Loucy (cell line): ENCODE measurements around the gene TMEM86A.
"Not testable (repeated sequence)": the region's sequence is repeated elsewhere in the genome, so short reads cannot be mapped to it uniquely, and the experiment has no call there.

Experiments used
- H2AFZ ChIP-seq: fragments of 200-600 bp; sonication (generic); 2 replicates; pipeline ENCODE4 v1.6.0; 2016; ENCODE audit warnings: antibody characterized with exemption, mild to moderate bottlenecking, low read length, moderate library complexity
- H3F3A ChIP-seq: fragments of 200-600 bp; 2 replicates; pipeline ENCODE4 v1.6.0; 2016; ENCODE audit warnings: antibody characterized with exemption, low read depth, mild to moderate bottlenecking
- H3K27me3 ChIP-seq: fragments of 200-600 bp; sonication (generic); 2 replicates; pipeline ENCODE4 v1.6.1; 2014; ENCODE audit warnings: low read length, mild to moderate bottlenecking; ENCODE audit not compliant: insufficient read depth, poor library complexity, severe bottlenecking
- H3K36me3 ChIP-seq: fragments of 200-600 bp; sonication (generic); 2 replicates; pipeline ENCODE4 v1.6.1; 2016; ENCODE audit warnings: low read length; ENCODE audit not compliant: insufficient read depth
- H3K4me1 ChIP-seq: fragments of 200-600 bp; sonication (generic); 2 replicates; pipeline ENCODE4 v1.5.1; 2014; ENCODE audit warnings: low read length, mild to moderate bottlenecking; ENCODE audit not compliant: insufficient read depth, poor library complexity, severe bottlenecking
- H3K4me2 ChIP-seq: fragments of 200-600 bp; sonication (generic); 2 replicates; pipeline ENCODE4 v1.6.0; 2014; ENCODE audit warnings: antibody characterized with exemption, low read length, low read depth, mild to moderate bottlenecking; ENCODE audit not compliant: poor library complexity, severe bottlenecking
- H3K4me3 ChIP-seq: fragments of 200-600 bp; sonication (generic); 2 replicates; pipeline ENCODE4 v1.5.1; 2014; ENCODE audit warnings: low read length, mild to moderate bottlenecking, mixed read lengths; ENCODE audit not compliant: poor library complexity, severe bottlenecking
- H3K79me2 ChIP-seq: fragments of 200-600 bp; sonication (generic); 2 replicates; pipeline ENCODE4 v1.6.1; 2014; ENCODE audit warnings: low read length; ENCODE audit not compliant: insufficient read depth
- H3K9ac ChIP-seq: fragments of 200-600 bp; sonication (generic); 2 replicates; pipeline ENCODE4 v1.6.0; 2014; ENCODE audit warnings: mild to moderate bottlenecking, low read depth, low read length, moderate library complexity; ENCODE audit not compliant: poor library complexity, severe bottlenecking
- H3K9me2 ChIP-seq: fragments of 200-600 bp; sonication (generic); replicated peaks from 2 replicates; pipeline ENCODE4 v1.6.1; 2016; ENCODE audit warnings: low read depth, low read length, mixed read lengths
- H3K9me3 ChIP-seq: fragments of 200-600 bp; sonication (generic); 2 replicates; pipeline ENCODE4 v1.6.1; 2014; ENCODE audit warnings: mild to moderate bottlenecking, antibody characterized with exemption, low read length, low read depth; ENCODE audit not compliant: insufficient read depth
- H4K20me1 ChIP-seq: fragments of 200-600 bp; sonication (generic); 2 replicates; pipeline ENCODE4 v1.6.0; 2014; ENCODE audit warnings: antibody characterized with exemption, low read length, mild to moderate bottlenecking; ENCODE audit not compliant: insufficient read depth, poor library complexity, severe bottlenecking
- CTCF ChIP-seq: fragments of 200-600 bp; sonication (generic); conservative IDR thresholded peaks from 2 replicates; pipeline ENCODE4 v1.5.1; 2014; ENCODE audit warnings: mild to moderate bottlenecking, antibody characterized with exemption, low read length
- EZH2phosphoT487 ChIP-seq: fragments of 200-600 bp; IDR thresholded peaks from 2 replicates; pipeline ENCODE4 v1.6.1; 2018; ENCODE audit warnings: antibody characterized with exemption, mild to moderate bottlenecking, moderate library complexity, borderline replicate concordance

Gene TMEM86A

GRCh38 chr11:18657673-18658072 lies 40.9 kb upstream of the TMEM86A start:
- H3K9me3 ChIP-seq = no peaks in the 10 kb centered on the region
- H2AFZ ChIP-seq = no peak overlapping the region
- H3K4me3 ChIP-seq = no peak overlapping the region
- no peaks in the 10 kb centered on the region for H3K79me2 ChIP-seq
- peaks cover 3% of the 10 kb centered on the region for H3K27me3 ChIP-seq
- no peak for TF ChIP-seq EZH2phosphoT487
- TF ChIP-seq CTCF = no peak
- no peak overlapping the region for H3K9ac ChIP-seq
- no peaks in the 10 kb centered on the region for H3K36me3 ChIP-seq
- H4K20me1 ChIP-seq = no peaks in the 10 kb centered on the region
- no peaks in the 10 kb centered on the region for H3K9me2 ChIP-seq
- no peaks in the 10 kb centered on the region for H3K4me1 ChIP-seq
- H3F3A ChIP-seq = no peaks in the 10 kb centered on the region
- H3K4me2 ChIP-seq = no peak overlapping the region

GRCh38 chr11:18665353-18665872 lies 33.2 kb upstream of the TMEM86A start:
- not testable (repeated sequence) for H3K9me2 ChIP-seq, H3K79me2 ChIP-seq, H3K36me3 ChIP-seq, H4K20me1 ChIP-seq, H3K9me3 ChIP-seq, H3F3A ChIP-seq, H3K9ac ChIP-seq
- Histone ChIP-seq H3K4me1 (peaks cover 13% of the 10 kb centered on the region), H2AFZ (peak overlapping the region; percentile 35; the same call in 1 of the 2 replicates), H3K27me3 (peaks cover 49% of the 10 kb centered on the region), H3K4me3 (peak overlapping the region; percentile 34), H3K4me2 (peak overlapping the region; percentile 62)

GRCh38 chr11:18668131-18668530 lies 30.4 kb upstream of the TMEM86A start:
- no peaks in the 10 kb centered on the region for H4K20me1 ChIP-seq
- no peaks in the 10 kb centered on the region for H3K9me3 ChIP-seq
- peaks cover 13% of the 10 kb centered on the region for H3K4me1 ChIP-seq
- H3K4me3 ChIP-seq = no peak overlapping the region
- H3K36me3 ChIP-seq = no peaks in the 10 kb centered on the region
- H3K9me2 ChIP-seq = no peaks in the 10 kb centered on the region
- H3K4me2 ChIP-seq = no peak overlapping the region
- no peak overlapping the region for H2AFZ ChIP-seq
- peaks cover 62% of the 10 kb centered on the region for H3K27me3 ChIP-seq
- TF ChIP-seq EZH2phosphoT487 (no peak), CTCF (no peak)
- H3K79me2 ChIP-seq = no peaks in the 10 kb centered on the region
- H3K9ac ChIP-seq = no peak overlapping the region
- H3F3A ChIP-seq = no peaks in the 10 kb centered on the region

- Histone ChIP-seq H3K4me2 (no peak overlapping the region), H3K27me3 (peaks cover 73% of the 10 kb centered on the region), H3K79me2 (no peaks in the 10 kb centered on the region), H3K4me3 (no peak overlapping the region), H3F3A (no peaks in the 10 kb centered on the region), H3K9me3 (no peaks in the 10 kb centered on the region), H2AFZ (no peak overlapping the region), H3K36me3 (no peaks in the 10 kb centered on the region), H3K9ac (no peak overlapping the region), H3K4me1 (peaks cover 13% of the 10 kb centered on the region), H3K9me2 (no peaks in the 10 kb centered on the region), H4K20me1 (no peaks in the 10 kb centered on the region)
- TF ChIP-seq CTCF = no peak
- no peak for TF ChIP-seq EZH2phosphoT487
Observed at GRCh38 chr11:18669219-18669596, 29.4 kb upstream of the TMEM86A start.
